K562 (cell line): ENCODE data around the gene LST1. TPM values are rescaled to one million over a fixed set of nuclear protein-coding genes. Genes with fewer than 3 reads are reported as not detected.

Experiments
- ATAC-seq: fragments of 200-7000 bp; cut with Tn5 transposase; 3 replicates; pipeline ENCODE4 v1.9.1; 2020; ENCODE audit warnings: moderate library complexity
- BruUV-seq: library from RNA; stranded (reverse); fragments of 400-500 nt; replicated peaks from 2 replicates; lab custom pipeline; 2021; lab: Mats Ljungman, UMichigan
- CTCF ChIA-PET: fragments of 300-600 bp; formaldehyde crosslinking; extraction: SDS; loops from one replicate; lab custom pipeline; 2021; ENCODE audit warnings: low intra/inter-chr PET ratio; lab: Yijun Ruan, JAX
- POLR2A ChIA-PET: fragments of 300-600, 350-650 bp; sonication (Branson Sonifier 250); formaldehyde crosslinking; extraction: SDS; loops from one replicate; lab custom pipeline; 2021; ENCODE audit warnings: antibody characterized with exemption, inconsistent platforms; lab: Yijun Ruan, JAX
- DNase-seq, 4 experiments: peaks; one replicate each; pipeline versions ENCODE4 v3.0.0 to v3.0.0-alpha.2; 2011 to 2018; ENCODE audit warnings: low spot score in 3 of 4, mixed read lengths in 3 of 4; ENCODE audit errors: extremely low read depth in 1 of 4
- FAIRE-seq: peaks from 2 replicates; lab custom pipeline; 2011; peaks lifted over from hg19 to GRCh38; lab: Jason Lieb, UNC
- H2AFZ ChIP-seq: 2 replicates; pipeline ENCODE4 v1.6.0; 2011; ENCODE audit warnings: low read depth, low read length, control low read depth, inconsistent platforms
- H3K27ac ChIP-seq: fragments of 200-600 bp; 3 replicates; pipeline ENCODE4 v1.8.0; 2011; ENCODE audit warnings: low read depth, mild to moderate bottlenecking, control low read depth, inconsistent platforms, low read length, moderate library complexity, mixed read lengths; ENCODE audit errors: extremely low read depth
- H3K27me3 ChIP-seq, 2 experiments: fragments of 300-600 bp in 1 of 2; 2 replicates in 1 of 2; 3 replicates in 1 of 2; pipeline versions ENCODE4 v1.6.0 to v1.8.0; 2011; ENCODE audit warnings: inconsistent platforms in 2 of 2, low read length in 2 of 2, mild to moderate bottlenecking in 1 of 2, mixed read lengths in 1 of 2, moderate library complexity in 1 of 2; ENCODE audit not compliant: control insufficient read depth in 2 of 2, insufficient read depth in 2 of 2
- H3K36me3 ChIP-seq: fragments of 300-600 bp; 3 replicates; pipeline ENCODE4 v1.8.0; 2011; ENCODE audit warnings: mild to moderate bottlenecking, low read length, inconsistent platforms; ENCODE audit not compliant: control insufficient read depth, insufficient read depth
- H3K4me1 ChIP-seq, 2 experiments: fragments of 200-600 bp in 1 of 2; replicated peaks in 1 of 2; 2 replicates in 1 of 2; 3 replicates in 1 of 2; pipeline versions ENCODE4 v1.5.1 to v1.8.0; 2011; ENCODE audit warnings: inconsistent platforms in 2 of 2, low read length in 2 of 2, mild to moderate bottlenecking in 1 of 2, mixed read lengths in 1 of 2, moderate library complexity in 1 of 2; ENCODE audit not compliant: control insufficient read depth in 2 of 2, insufficient read depth in 2 of 2
- H3K4me2 ChIP-seq: 2 replicates; pipeline ENCODE4 v1.6.1; 2011; ENCODE audit warnings: low read length, control low read depth, inconsistent platforms, mixed read lengths; ENCODE audit not compliant: insufficient read depth
- H3K4me3 ChIP-seq: fragments of 200-600 bp; sonication (generic), shearing (Covaris generic); 2 replicates; pipeline ENCODE4 v1.5.1; 2016; ENCODE audit warnings: control low read depth, inconsistent platforms
- H3K79me2 ChIP-seq: fragments of 200-600 bp; 3 replicates; pipeline ENCODE4 v1.8.0; 2011; ENCODE audit warnings: low read length, inconsistent platforms; ENCODE audit not compliant: control insufficient read depth, insufficient read depth
- H3K9ac ChIP-seq, 2 experiments: 2 replicates each; pipeline versions ENCODE4 v1.6.0 to v1.6.1; 2011; ENCODE audit warnings: low read depth in 2 of 2, low read length in 2 of 2, control low read depth in 1 of 2, inconsistent platforms in 1 of 2, mild to moderate bottlenecking in 1 of 2, mixed read lengths in 1 of 2; ENCODE audit not compliant: insufficient read depth in 1 of 2
- H3K9me1 ChIP-seq: one replicate; pipeline ENCODE4 v1.6.0; 2011; ENCODE audit warnings: inconsistent platforms, mild to moderate bottlenecking, low read length, moderate library complexity; ENCODE audit not compliant: control insufficient read depth, insufficient read depth
- H3K9me3 ChIP-seq: replicated peaks from 2 replicates; pipeline ENCODE4 v1.5.1; 2011; ENCODE audit warnings: low read depth, low read length, inconsistent platforms; ENCODE audit not compliant: control insufficient read depth, insufficient read depth
- H4K20me1 ChIP-seq: replicated peaks from 2 replicates; pipeline ENCODE4 v1.6.1; 2011; ENCODE audit warnings: low read length, inconsistent platforms, mixed read lengths; ENCODE audit not compliant: control insufficient read depth, insufficient read depth
- NR2C2 ChIP-seq, 2 experiments: fragments of 200-800 bp in 1 of 2; sonication (Bioruptor generic) in 1 of 2; sonication (generic) in 1 of 2; formaldehyde crosslinking in 1 of 2; IDR thresholded peaks; 2 replicates each; pipeline versions ENCODE4 v1.6.1 to v1.8.0; 2016 to 2022; ENCODE audit warnings: mild to moderate bottlenecking in 1 of 2, missing compliant biosample characterization in 1 of 2, missing genetic modification characterization in 1 of 2, missing genetic modification reagents in 1 of 2
- PHF21A ChIP-seq: fragments of 450-650 bp; IDR thresholded peaks from 2 replicates; pipeline ENCODE4 v1.6.1; 2017; ENCODE audit warnings: low read depth, borderline replicate concordance
- POLR2AphosphoS2 ChIP-seq: IDR thresholded peaks from 2 replicates; pipeline ENCODE4 v1.6.1; 2012; ENCODE audit warnings: low read length, improper control_type of control experiment
- RBM39 ChIP-seq: fragments of 200-400 bp; formaldehyde crosslinking; optimal IDR thresholded peaks from 2 replicates; pipeline ENCODE3; 2018; ENCODE audit warnings: low read depth, low read length
- SREBF1 ChIP-seq: fragments of 150-350 bp; IDR thresholded peaks from 2 replicates; pipeline ENCODE4 v1.6.1; 2014; ENCODE audit warnings: antibody characterized with exemption, low read depth, low read length, borderline replicate concordance
- TGIF2 ChIP-seq: sonication (generic); formaldehyde crosslinking; IDR thresholded peaks from 2 replicates; pipeline ENCODE4 v1.8.1; 2022; ENCODE audit warnings: mild to moderate bottlenecking, missing genetic modification reagents, moderate library complexity
- ZNF263 ChIP-seq: sonication (generic); formaldehyde crosslinking; IDR thresholded peaks from 2 replicates; pipeline ENCODE4 v1.8.0; 2022; ENCODE audit warnings: mild to moderate bottlenecking, missing genetic modification reagents, borderline replicate concordance
- ZNF589 ChIP-seq: fragments of 200-800 bp; sonication (Bioruptor generic); IDR thresholded peaks from 2 replicates; pipeline ENCODE4 v1.6.1; 2016; ENCODE audit warnings: low read depth, missing genetic modification characterization, missing compliant biosample characterization
- WGBS: fragments of 100-300 bp; shearing (Covaris generic); methylation state at CpG from one replicate; pipeline ENCODE4 v1.1.6; 2016; ENCODE audit warnings: low coverage, mixed read lengths; ENCODE audit not compliant: insufficient coverage; ENCODE audit errors: missing lambda C conversion rate; 5-methylcytosine and 5-hydroxymethylcytosine counted together
- in situ Hi-C: fragments of 300-500 bp; cut with MboI; formaldehyde crosslinking; loops from 4 replicates; pipeline ENCODE4 v1.15.0; 2018; ENCODE audit warnings: inconsistent platforms, mixed read lengths
- intact Hi-C: fragments of 100-400 bp; cut with micrococcal nuclease; formaldehyde crosslinking; loops from 2 replicates; pipeline ENCODE4 v1.14.2; 2022
- polyA plus RNA-seq, 8 experiments: library from polyadenylated mRNA; depleted of rRNA in 4 of 8; stranded (reverse) in 5 of 8; unstranded in 3 of 8; fragments of >200 nt; fragmentation: Nextera tagmentation in 2 of 8; fragmentation: Illumina TruSeq in 1 of 8; extraction: Ambion mirVana in 2 of 8; extraction: Trizol in 1 of 8; gene quantifications; 2 replicates each; pipeline versions ENCODE4 v1.2.1 to v1.2.3, GENCODE V29; 2011 to 2014; ENCODE audit warnings: inconsistent platforms in 1 of 8, missing spikeins in 1 of 8
- total RNA-seq, 7 experiments: library from RNA; depleted of rRNA in 6 of 7; stranded (reverse); fragments of >200 nt in 6 of 7; fragmentation: Illumina TruSeq in 2 of 7; extraction: Trizol in 2 of 7; gene quantifications; 2 replicates each; pipeline versions ENCODE4 v1.2.1 to v1.2.3, GENCODE V29; 2011 to 2021; ENCODE audit warnings: low replicate concordance in 1 of 7
- TF ChIP-seq, protein P1 (sequence below): sonication (generic); formaldehyde crosslinking; IDR thresholded peaks from 2 replicates; pipeline ENCODE4 v1.8.1; 2023; ENCODE audit warnings: mild to moderate bottlenecking, missing genetic modification reagents
- TF ChIP-seq, protein P2 (sequence below): fragments of 250-450 bp; sonication (Bioruptor Pico); IDR thresholded peaks from 2 replicates; pipeline ENCODE4 v1.5.0; 2021
- TF ChIP-seq, protein P3 (sequence below): sonication (generic); formaldehyde crosslinking; IDR thresholded peaks from 2 replicates; pipeline ENCODE4 v1.8.0; 2023; ENCODE audit warnings: missing genetic modification reagents, mild to moderate bottlenecking, borderline replicate concordance
- TF ChIP-seq, protein P4 (sequence below): fragments of 450-650 bp; formaldehyde crosslinking; IDR thresholded peaks from 2 replicates; pipeline ENCODE4 v1.4.0; 2022; ENCODE audit warnings: missing genetic modification characterization

The LST1 gene
- total and polyA plus RNA-seq, 9 of the 15 experiments (the other 6 are each of a cell fraction or from before 2014, with no cell fraction given): 0.82 to 7.8 (median 1.7) TPM

DNA sequence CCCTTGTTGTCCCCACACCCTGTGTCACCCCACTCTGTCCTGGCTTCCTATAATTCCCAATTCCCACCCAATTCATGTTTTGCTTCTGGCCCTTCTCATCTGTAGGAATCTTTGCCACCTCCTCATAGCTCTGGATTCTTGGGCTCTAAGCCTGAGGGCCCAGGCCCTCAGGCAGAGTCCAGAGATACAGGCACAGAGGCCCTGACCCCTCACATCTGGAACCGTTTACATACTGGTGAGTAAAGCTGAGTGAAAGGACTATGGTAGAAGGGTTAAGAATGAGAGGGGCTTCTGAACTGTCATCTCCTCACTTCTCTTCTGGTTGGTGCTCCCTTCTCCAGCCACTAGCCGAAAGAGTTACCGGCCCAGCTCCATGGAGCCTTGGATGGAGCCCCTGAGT lies 48.1 kb downstream of the LST1 start:
- Histone ChIP-seq H3K36me3 (peaks cover 98% of the 10 kb centered on the region), H3K9me3 (no peaks in the 10 kb centered on the region), H3K79me2 (peaks cover 7% of the 10 kb centered on the region; the same call in 1 of the 3 replicates), H2AFZ (no peak overlapping the region), H3K4me3 (no peak overlapping the region), H3K27me3 (no peaks in the 10 kb centered on the region), H4K20me1 (peaks cover 27% of the 10 kb centered on the region), H3K27ac (no peak overlapping the region), H3K9me1 (no peaks in the 10 kb centered on the region), H3K4me2 (no peak overlapping the region), H3K4me1 (peaks cover 3 to 27% of the 10 kb centered on the region in 2 experiments; a peak in 4 of 5 replicates), H3K9ac (no peak overlapping the region)
- no peak for ATAC-seq
- BruUV-seq: no TSS peak
- POLR2A ChIA-PET: interaction anchor here (0.6 to 14.8 kb wide), 6 partner anchors 8 to 80 kb away, joined by 3 to 274 read pairs (median 48); partner anchors contain the start of genes APOM, BAG6, GPANK1 and PRRC2A
- FAIRE-seq: peak; percentile 35
- intact Hi-C loops (no loop called here), in situ Hi-C loops (no loop called here)
- DNase-seq: no peak
- 87% methylated on average over 3 of the region's 3 CpGs for WGBS
- CTCF ChIA-PET: no interaction called here
- no peak for TF ChIP-seq TGIF2
- TF ChIP-seq NR2C2 (CRISPR knock-in tag; IDR thresholded peaks at IDR 0.05): no peak
- TF ChIP-seq NR2C2 (tag; IDR thresholded peaks at IDR 0.05): no peak
- TF ChIP-seq, protein P1, sequence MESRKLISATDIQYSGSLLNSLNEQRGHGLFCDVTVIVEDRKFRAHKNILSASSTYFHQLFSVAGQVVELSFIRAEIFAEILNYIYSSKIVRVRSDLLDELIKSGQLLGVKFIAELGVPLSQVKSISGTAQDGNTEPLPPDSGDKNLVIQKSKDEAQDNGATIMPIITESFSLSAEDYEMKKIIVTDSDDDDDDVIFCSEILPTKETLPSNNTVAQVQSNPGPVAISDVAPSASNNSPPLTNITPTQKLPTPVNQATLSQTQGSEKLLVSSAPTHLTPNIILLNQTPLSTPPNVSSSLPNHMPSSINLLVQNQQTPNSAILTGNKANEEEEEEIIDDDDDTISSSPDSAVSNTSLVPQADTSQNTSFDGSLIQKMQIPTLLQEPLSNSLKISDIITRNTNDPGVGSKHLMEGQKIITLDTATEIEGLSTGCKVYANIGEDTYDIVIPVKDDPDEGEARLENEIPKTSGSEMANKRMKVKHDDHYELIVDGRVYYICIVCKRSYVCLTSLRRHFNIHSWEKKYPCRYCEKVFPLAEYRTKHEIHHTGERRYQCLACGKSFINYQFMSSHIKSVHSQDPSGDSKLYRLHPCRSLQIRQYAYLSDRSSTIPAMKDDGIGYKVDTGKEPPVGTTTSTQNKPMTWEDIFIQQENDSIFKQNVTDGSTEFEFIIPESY (CRISPR knock-in tag): no peak
- TF ChIP-seq ZNF589: no peak
- no peak for TF ChIP-seq ZNF263
- TF ChIP-seq POLR2AphosphoS2: no peak
- TF ChIP-seq PHF21A: no peak
- TF ChIP-seq, protein P2, sequence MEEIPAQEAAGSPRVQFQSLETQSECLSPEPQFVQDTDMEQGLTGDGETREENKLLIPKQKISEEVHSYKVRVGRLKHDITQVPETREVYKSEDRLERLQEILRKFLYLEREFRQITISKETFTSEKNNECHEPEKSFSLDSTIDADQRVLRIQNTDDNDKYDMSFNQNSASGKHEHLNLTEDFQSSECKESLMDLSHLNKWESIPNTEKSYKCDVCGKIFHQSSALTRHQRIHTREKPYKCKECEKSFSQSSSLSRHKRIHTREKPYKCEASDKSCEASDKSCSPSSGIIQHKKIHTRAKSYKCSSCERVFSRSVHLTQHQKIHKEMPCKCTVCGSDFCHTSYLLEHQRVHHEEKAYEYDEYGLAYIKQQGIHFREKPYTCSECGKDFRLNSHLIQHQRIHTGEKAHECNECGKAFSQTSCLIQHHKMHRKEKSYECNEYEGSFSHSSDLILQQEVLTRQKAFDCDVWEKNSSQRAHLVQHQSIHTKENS (CRISPR knock-in tag): no peak
- TF ChIP-seq SREBF1: no peak
- TF ChIP-seq, protein P3, sequence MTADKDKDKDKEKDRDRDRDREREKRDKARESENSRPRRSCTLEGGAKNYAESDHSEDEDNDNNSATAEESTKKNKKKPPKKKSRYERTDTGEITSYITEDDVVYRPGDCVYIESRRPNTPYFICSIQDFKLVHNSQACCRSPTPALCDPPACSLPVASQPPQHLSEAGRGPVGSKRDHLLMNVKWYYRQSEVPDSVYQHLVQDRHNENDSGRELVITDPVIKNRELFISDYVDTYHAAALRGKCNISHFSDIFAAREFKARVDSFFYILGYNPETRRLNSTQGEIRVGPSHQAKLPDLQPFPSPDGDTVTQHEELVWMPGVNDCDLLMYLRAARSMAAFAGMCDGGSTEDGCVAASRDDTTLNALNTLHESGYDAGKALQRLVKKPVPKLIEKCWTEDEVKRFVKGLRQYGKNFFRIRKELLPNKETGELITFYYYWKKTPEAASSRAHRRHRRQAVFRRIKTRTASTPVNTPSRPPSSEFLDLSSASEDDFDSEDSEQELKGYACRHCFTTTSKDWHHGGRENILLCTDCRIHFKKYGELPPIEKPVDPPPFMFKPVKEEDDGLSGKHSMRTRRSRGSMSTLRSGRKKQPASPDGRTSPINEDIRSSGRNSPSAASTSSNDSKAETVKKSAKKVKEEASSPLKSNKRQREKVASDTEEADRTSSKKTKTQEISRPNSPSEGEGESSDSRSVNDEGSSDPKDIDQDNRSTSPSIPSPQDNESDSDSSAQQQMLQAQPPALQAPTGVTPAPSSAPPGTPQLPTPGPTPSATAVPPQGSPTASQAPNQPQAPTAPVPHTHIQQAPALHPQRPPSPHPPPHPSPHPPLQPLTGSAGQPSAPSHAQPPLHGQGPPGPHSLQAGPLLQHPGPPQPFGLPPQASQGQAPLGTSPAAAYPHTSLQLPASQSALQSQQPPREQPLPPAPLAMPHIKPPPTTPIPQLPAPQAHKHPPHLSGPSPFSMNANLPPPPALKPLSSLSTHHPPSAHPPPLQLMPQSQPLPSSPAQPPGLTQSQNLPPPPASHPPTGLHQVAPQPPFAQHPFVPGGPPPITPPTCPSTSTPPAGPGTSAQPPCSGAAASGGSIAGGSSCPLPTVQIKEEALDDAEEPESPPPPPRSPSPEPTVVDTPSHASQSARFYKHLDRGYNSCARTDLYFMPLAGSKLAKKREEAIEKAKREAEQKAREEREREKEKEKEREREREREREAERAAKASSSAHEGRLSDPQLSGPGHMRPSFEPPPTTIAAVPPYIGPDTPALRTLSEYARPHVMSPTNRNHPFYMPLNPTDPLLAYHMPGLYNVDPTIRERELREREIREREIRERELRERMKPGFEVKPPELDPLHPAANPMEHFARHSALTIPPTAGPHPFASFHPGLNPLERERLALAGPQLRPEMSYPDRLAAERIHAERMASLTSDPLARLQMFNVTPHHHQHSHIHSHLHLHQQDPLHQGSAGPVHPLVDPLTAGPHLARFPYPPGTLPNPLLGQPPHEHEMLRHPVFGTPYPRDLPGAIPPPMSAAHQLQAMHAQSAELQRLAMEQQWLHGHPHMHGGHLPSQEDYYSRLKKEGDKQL (CRISPR knock-in tag): no peak
- TF ChIP-seq, protein P4, sequence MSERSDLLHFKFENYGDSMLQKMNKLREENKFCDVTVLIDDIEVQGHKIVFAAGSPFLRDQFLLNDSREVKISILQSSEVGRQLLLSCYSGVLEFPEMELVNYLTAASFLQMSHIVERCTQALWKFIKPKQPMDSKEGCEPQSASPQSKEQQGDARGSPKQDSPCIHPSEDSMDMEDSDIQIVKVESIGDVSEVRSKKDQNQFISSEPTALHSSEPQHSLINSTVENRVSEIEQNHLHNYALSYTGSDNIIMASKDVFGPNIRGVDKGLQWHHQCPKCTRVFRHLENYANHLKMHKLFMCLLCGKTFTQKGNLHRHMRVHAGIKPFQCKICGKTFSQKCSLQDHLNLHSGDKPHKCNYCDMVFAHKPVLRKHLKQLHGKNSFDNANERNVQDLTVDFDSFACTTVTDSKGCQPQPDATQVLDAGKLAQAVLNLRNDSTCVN: no peak
- TF ChIP-seq RBM39: no peak
